Trophoblast cell (in vitro differentiated cells and primary cell): ENCODE results near the gene FOXL3.

Experiments
- DNase-seq, 2 donors: peaks; one replicate each; pipeline ENCODE4 v3.0.0-alpha.2; 2016
- H2AFZ ChIP-seq: 2 replicates; pipeline ENCODE4 v1.6.1; 2013; ENCODE audit warnings: low read length, moderate library complexity, mild to moderate bottlenecking; ENCODE audit not compliant: insufficient read depth, poor library complexity
- H2AK5ac ChIP-seq: 2 replicates; pipeline ENCODE4 v1.6.1; 2013; ENCODE audit warnings: mild to moderate bottlenecking, low read length
- H2BK120ac ChIP-seq: 2 replicates; pipeline ENCODE4 v1.6.1; 2013; ENCODE audit warnings: low read length, mild to moderate bottlenecking, moderate library complexity; ENCODE audit not compliant: insufficient read depth, poor library complexity
- H2BK12ac ChIP-seq: 2 replicates; pipeline ENCODE4 v1.6.1; 2013; ENCODE audit warnings: mild to moderate bottlenecking, low read length, moderate library complexity
- H2BK5ac ChIP-seq: 2 replicates; pipeline ENCODE4 v1.6.1; 2013; ENCODE audit warnings: low read length, low read depth, moderate library complexity, mild to moderate bottlenecking; ENCODE audit not compliant: poor library complexity
- H3K14ac ChIP-seq: 2 replicates; pipeline ENCODE4 v1.6.1; 2013; ENCODE audit warnings: mild to moderate bottlenecking, low read length
- H3K18ac ChIP-seq: 2 replicates; pipeline ENCODE4 v1.6.1; 2013; ENCODE audit warnings: mild to moderate bottlenecking, low read length
- H3K23ac ChIP-seq: 2 replicates; pipeline ENCODE4 v1.6.1; 2013; ENCODE audit warnings: low read length
- H3K27ac ChIP-seq: 2 replicates; pipeline ENCODE4 v1.5.1; 2013; ENCODE audit warnings: low read depth, mild to moderate bottlenecking, inconsistent platforms, low read length, moderate library complexity
- H3K27me3 ChIP-seq: 2 replicates; pipeline ENCODE4 v1.6.1; 2013; ENCODE audit warnings: inconsistent platforms, mild to moderate bottlenecking, low read length, moderate library complexity; ENCODE audit not compliant: insufficient read depth
- H3K36me3 ChIP-seq, 2 experiments: 1 replicate in 1 of 2; 2 replicates in 1 of 2; pipeline ENCODE4 v1.6.1; 2013; ENCODE audit warnings: low read length in 2 of 2, mild to moderate bottlenecking in 2 of 2, moderate library complexity in 1 of 2; ENCODE audit not compliant: insufficient read depth in 2 of 2, control insufficient read depth in 1 of 2
- H3K4ac ChIP-seq: 2 replicates; pipeline ENCODE4 v1.6.1; 2013; ENCODE audit warnings: low read depth, mild to moderate bottlenecking, low read length, moderate library complexity
- H3K4me1 ChIP-seq, 2 experiments: 1 replicate in 1 of 2; 2 replicates in 1 of 2; pipeline ENCODE4 v1.6.1; 2013; ENCODE audit warnings: low read length in 2 of 2, mild to moderate bottlenecking in 2 of 2, moderate library complexity in 1 of 2; ENCODE audit not compliant: insufficient read depth in 2 of 2, control insufficient read depth in 1 of 2
- H3K4me2 ChIP-seq: 2 replicates; pipeline ENCODE4 v1.6.1; 2013; ENCODE audit warnings: inconsistent platforms, mild to moderate bottlenecking, low read length, moderate library complexity
- H3K4me3 ChIP-seq: 2 replicates; pipeline ENCODE4 v1.5.1; 2013; ENCODE audit warnings: mild to moderate bottlenecking, low read depth, low read length, inconsistent platforms
- H3K79me1 ChIP-seq: one replicate; pipeline ENCODE4 v1.6.1; 2013; ENCODE audit warnings: low read length
- H3K79me2 ChIP-seq: 2 replicates; pipeline ENCODE4 v1.6.1; 2013; ENCODE audit warnings: low read length, mild to moderate bottlenecking; ENCODE audit not compliant: control insufficient read depth, insufficient read depth, poor library complexity
- H3K9ac ChIP-seq: 2 replicates; pipeline ENCODE4 v1.6.1; 2013; ENCODE audit warnings: mild to moderate bottlenecking, low read length
- H3K9me3 ChIP-seq: 2 replicates; pipeline ENCODE4 v1.6.1; 2013; ENCODE audit warnings: low read depth, mild to moderate bottlenecking, control low read depth, inconsistent platforms, low read length; ENCODE audit not compliant: insufficient read depth
- H4K12ac ChIP-seq: 2 replicates; pipeline ENCODE4 v1.6.1; 2013; ENCODE audit warnings: low read depth, mild to moderate bottlenecking, low read length, moderate library complexity
- H4K8ac ChIP-seq: 2 replicates; pipeline ENCODE4 v1.6.1; 2013; ENCODE audit warnings: low read depth, mild to moderate bottlenecking, low read length, moderate library complexity
- H4K91ac ChIP-seq: one replicate; pipeline ENCODE4 v1.6.1; 2013; ENCODE audit warnings: low read depth, mild to moderate bottlenecking, low read length, moderate library complexity
- WGBS: extraction: QIAGEN DNeasy Blood & Tissue Kit; methylation state at CpG from one replicate; pipeline ENCODE4 v1.1.7; 2013; ENCODE audit warnings: missing lambda C conversion rate; ENCODE audit not compliant: insufficient read length, insufficient coverage; ENCODE audit errors: extremely low coverage; 5-methylcytosine and 5-hydroxymethylcytosine counted together

The FOXL3 gene

DNA sequence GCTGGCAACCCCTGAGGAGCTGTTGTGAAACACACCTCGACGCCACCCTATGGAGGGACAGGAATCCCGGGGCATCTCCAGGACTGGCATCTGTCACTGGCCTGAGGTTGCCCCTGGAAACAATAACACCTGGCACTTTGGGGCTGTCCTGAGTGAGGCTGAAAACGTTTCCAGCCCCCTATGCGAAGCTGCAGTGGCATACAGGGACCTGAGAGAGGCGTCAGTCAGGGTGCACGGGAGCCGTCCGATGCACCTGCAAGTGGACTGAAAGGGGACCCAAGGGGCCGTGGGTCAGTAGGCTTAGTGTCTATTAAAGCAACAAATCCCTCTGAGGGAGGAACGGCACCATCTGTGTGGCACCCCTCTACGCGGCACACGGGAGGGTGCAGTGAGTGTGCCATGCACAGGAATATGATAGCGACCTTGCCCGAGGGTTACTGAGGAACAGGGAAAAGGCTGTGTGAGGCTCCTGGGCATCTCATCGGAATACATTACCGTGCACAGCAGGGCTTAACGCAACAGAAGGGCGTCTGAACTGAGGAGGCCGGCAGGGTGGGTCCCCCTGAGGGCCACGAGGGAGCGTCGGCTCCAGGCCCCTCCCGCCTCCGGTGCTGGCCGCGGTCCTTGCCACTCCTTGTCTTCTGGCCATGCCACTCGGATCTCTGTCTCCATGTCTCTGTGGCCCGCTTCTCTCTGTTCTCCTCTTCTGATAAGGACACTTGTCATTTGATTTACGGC is 50.4 kb downstream of the FOXL3 start:
- Histone ChIP-seq H3K4me3 (no peak overlapping the region), H2BK5ac (no peak overlapping the region), H3K79me1 (no peaks in the 10 kb centered on the region), H3K79me2 (no peaks in the 10 kb centered on the region), H3K4me1 (no peaks in the 10 kb centered on the region), H3K27me3 (no peaks in the 10 kb centered on the region), H4K91ac (no peak overlapping the region), H3K4me2 (no peak overlapping the region), H2BK120ac (no peak overlapping the region), H3K36me3 (no peaks in the 10 kb centered on the region), H3K9ac (no peak overlapping the region), H2BK12ac (no peak overlapping the region), H3K4ac (no peak overlapping the region), H3K9me3 (peaks cover 4% of the 10 kb centered on the region), H2AFZ (no peak overlapping the region), H3K27ac (no peak overlapping the region), H3K18ac (no peak overlapping the region), H4K8ac (no peak overlapping the region), H3K23ac (no peak overlapping the region), H2AK5ac (no peak overlapping the region), H3K14ac (no peak overlapping the region), H4K12ac (no peak overlapping the region)
- WGBS = no CpG with 5 or more reads among the region's 31 CpGs
- DNase-seq = no peak
